GM18508 (cell line): ENCODE results near the gene TIMM8A.
"Not testable (repeated sequence)": the region's sequence is repeated elsewhere in the genome, so short reads cannot be mapped to it uniquely, and the experiment has no call there.

ENCODE experiments used
- ATAC-seq: cut with Tn5 transposase; IDR thresholded peaks from one replicate; pipeline ENCODE4 v1.9.1; 2021; ENCODE audit warnings: moderate number of reproducible peaks; ENCODE audit not compliant: insufficient read depth, unreplicated experiment

TIMM8A gene

GRCh38 chrX:101362116-101362515 is 13.6 kb upstream of the TIMM8A start:
- ATAC-seq = no peak

- ATAC-seq = no peak
Observed at GRCh38 chrX:101360390-101360789, 11.8 kb upstream of the TIMM8A start.

- no peak for ATAC-seq
Observed at GRCh38 chrX:101359966-101360365, 11.4 kb upstream of the TIMM8A start.

GRCh38 chrX:101357166-101357795 is 8.7 kb upstream of the TIMM8A start:
- no peak for ATAC-seq

- ATAC-seq = no peak
Observed at GRCh38 chrX:101349193-101349562, 636 bp upstream of the TIMM8A start.

- no peak for ATAC-seq
Observed at GRCh38 chrX:101347859-101348451, 587 bp downstream of the TIMM8A start.

- no peak for ATAC-seq
Observed at GRCh38 chrX:101337776-101338271, 10.7 kb downstream of the TIMM8A start.

- not testable (repeated sequence) for ATAC-seq
Observed at GRCh38 chrX:101334310-101334709, 14.2 kb downstream of the TIMM8A start.

GRCh38 chrX:101326600-101326999 is 21.9 kb downstream of the TIMM8A start:
- not testable (repeated sequence) for ATAC-seq

GRCh38 chrX:101303790-101304189 is 44.8 kb downstream of the TIMM8A start:
- no peak for ATAC-seq
